Stimulated activated CD8-positive, alpha-beta memory T cell treated with anti-CD3 and anti-CD28 coated beads, Interleukin-7, amount 100 ng/mL, for 1 hour (primary cell): ENCODE results near the gene ANKS1B.

Experiments used
- DNase-seq, 2 donors: peaks; one replicate each; pipeline ENCODE4 v3.0.0-alpha.2; 2020; ENCODE audit warnings: low read depth in 2 of 2

ANKS1B gene

DNA sequence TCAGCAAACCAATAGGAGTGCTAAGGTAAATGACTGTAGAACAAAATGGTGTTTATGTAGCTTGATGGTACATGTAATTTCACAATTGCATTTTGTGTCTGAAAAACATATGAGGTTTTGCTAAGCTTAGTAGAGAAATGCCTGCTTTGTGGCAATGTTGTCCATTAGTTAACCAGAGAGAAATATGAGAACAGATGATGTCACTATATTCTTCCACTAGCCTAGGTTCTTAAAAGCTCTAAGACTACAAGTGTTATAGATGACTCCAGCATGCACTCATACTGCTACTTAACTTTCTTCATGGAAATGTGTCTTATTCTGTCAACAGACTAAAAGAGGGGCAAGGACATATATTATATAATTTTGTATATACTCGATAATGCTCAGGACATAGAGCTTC lies 1030.2 kb downstream of the ANKS1B start:
- DNase-seq = no peak

DNA sequence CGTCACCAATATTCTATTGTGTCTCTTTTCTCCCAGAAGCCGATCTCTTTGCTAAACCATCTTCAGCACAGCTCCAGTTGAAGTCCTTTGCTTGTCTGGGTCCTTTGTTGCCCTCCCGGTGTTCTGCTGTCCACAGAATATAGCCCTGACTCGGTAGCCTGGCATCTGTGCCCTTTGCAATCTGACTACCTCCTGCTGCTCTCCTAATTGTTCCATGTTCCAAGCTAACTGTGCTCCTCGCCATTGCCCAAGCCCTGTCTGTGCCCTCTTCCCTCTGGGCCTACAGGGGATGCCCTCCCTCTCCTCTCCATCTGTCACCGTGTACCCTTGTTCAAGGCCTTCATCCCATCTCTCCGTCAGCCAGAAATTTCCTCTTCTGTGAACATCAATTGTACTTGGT lies 1033.3 kb downstream of the ANKS1B start:
- no peak for DNase-seq

DNA sequence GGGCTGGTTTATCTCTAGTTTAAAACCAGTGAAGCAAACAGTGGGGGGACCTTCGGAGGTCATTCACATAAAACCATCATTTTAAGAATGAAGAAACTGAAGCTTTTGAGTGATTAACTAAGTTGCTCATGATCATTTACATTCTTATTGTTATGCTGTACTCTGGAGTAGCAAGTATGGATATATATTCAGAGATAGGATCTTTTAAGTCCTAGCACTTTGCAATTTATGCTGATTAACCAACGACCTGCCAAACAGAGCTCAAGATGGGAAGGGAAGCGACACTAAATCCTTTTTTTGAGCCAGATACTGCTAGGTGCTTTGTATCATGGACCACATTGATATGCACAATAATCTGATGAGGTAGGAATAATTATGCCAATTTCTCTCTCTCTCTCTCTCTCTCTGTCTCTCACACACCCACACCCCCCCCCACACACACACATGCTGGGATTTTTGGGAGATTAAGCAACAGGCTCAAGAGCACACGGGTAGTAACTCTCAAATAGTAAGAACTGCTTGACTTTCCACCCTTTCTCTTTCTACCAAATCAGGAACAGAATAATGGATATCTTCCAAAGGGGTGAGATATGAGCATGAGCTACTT lies 1036.3 kb downstream of the ANKS1B start:
- DNase-seq = no peak

DNA sequence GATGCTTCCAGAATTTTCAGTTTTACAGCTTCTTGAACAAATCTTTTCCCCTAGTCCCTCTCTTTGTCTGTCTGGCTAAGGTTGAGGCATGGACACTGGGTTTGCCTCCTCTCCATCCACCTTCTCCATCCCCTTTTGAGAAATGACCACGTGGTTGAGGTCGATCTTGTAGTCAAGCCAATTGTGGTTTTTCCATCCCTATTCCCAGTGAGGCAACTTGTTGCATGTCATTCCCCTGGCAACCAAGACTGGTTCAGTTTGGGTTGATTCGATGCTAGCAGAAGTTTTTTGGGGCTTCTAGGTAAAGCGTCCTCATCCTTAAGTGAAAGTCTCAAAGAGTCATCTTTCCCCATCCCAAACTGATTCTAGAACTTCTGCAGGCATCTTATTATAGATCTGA lies 1038.9 kb downstream of the ANKS1B start:
- no peak for DNase-seq

DNA sequence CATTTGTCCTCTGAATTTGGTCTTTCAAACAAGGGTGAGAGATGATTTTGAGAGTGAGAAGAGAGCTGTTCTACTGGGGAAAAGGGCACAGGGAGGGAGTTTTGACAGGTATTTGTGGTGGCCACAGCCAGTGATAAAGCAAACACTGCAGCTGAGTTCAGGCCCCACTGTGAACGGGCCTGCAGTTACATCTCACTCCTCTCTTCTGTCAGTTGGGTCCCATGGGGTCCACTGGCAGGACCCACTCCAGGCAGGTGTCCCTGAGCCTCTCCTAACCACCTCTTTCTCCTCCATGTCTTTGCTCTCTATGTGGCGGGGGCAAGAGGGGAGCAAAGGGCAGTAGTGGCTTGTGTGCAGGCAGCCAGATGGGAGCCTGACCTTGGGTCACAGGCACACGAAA lies 1044.8 kb downstream of the ANKS1B start:
- no peak for DNase-seq

DNA sequence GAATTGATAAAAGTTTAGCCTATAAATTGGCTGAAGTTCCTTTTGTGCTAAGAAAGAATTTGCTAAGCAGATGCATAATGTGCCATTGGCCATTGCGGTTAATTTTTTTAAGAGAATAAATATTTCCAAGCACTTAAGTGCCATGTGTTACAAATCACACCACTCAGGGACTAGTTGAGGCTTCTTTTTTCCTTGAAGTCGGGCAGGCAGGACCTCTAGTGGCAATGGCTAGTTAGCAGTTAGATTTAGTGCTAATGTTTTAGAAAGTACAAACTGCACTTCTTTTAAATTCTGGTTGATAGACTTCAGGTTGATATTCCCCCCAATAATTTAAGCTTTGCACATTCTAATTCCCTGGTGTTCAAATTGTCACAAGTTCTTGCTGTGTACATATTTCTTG lies 1045.4 kb downstream of the ANKS1B start:
- no peak for DNase-seq

DNA sequence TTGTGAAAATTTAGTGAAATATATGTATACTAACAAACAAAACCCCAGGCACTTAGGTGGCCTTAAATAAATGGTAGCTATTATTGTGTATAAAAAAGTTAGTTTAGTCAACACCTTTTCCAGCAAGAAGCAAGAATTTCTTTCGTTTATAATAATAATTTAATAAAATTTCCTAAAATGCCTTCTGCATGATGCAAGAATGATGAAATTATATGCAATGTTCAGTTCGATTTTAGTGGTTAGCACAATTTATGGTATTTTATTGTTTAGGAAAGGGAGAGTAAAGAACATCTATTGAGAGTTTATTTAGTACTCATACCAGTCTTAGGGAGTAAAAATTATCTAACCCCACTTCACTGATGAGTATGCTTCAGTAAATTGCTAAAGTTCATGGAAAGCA lies 1048.9 kb downstream of the ANKS1B start:
- DNase-seq = no peak

DNA sequence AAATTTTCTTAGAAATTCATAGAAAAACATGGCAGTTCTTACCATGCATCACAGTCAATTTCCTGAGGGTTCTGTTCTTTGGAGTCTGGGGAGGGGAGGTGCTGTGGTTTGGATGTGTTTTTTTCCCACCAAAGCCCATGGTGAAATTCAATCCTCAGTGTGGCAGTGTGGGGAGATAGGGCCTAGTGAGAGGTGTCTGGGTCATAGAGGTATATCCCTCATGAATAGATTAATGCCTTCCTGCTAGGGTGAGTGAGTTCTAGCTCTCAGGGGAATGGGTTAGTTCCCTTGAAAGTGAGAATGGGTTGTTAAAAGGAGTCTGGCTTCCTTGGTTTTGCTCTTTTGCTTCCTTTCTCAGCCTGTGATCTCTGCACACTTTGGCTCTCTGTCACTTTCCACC lies 1061.9 kb downstream of the ANKS1B start:
- DNase-seq = no peak

DNA sequence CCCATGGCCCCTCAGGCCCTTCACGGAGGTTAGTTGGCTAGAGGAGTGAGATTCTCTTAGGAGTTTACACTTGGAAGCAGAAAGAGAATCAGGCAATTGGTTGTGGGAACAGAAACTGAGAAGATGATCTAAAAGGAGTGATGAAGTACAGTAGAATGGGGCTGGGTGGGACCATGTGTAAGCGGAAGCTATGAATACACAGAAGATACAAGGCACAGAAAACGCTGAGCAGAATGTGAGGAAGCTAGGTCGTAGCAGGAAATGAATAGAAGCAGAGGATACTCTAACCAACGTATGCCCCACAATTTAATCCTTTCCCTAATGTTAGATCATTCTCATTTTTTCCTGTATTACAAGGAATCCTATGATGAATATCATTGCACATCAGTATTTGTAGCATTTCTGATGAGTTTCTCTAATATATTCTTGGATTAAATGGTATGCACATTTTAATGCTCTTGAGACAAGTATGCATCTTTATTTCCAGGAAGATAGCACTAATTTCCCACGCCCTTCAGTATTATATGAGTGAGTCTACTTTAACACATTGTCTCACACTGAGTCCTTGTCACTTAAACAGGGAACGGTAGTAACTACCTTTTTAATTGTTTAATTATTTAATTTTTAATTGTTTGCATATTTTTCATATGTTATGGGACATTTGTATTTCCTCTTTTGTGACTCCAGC lies 1066.4 kb downstream of the ANKS1B start:
- DNase-seq = no peak

DNA sequence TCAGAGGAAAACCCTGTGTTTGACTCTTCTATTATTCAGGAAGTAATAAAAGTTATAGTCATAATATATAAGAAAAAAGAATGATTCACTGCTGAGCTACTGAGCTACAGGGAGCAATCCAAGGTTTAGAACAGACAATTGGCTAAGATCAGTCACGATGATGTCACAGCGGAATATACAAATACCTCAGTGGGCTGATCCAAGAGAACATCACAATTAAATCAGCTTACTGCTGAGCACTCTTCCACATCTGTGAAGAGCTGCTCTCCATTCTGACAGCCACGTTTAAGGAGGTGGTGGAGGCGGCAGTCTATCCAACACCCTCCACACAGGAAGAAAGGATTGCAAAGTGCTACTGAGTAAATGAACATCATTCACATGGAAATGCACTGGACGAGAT lies 1068.6 kb downstream of the ANKS1B start:
- DNase-seq = no peak

DNA sequence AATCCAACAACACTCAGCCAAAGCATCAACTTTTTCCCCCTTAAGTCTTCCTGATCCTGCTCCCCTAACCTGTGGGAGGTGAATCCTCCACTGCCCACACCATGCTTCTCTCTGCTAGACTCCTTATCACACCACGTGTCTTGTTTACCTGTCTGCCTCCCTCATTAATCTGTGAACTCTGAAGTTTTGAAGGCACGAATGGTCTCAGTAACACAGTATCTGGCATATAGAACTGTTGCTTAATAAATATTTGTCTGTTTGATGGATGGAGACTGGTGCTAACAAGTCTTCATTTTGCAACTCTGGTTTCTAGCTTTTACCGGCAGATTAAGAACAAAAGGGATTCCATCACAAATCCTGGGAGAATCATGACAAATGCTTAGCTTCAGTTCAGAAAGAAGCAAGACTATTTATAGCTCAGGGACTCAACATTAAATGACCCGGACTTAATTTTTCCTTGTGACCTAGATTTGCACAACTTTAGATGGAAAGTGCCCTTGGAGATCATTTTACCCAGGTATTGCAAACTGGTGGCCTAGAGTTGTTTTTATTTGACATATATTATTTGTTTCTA lies 1072.2 kb downstream of the ANKS1B start:
- DNase-seq = no peak

DNA sequence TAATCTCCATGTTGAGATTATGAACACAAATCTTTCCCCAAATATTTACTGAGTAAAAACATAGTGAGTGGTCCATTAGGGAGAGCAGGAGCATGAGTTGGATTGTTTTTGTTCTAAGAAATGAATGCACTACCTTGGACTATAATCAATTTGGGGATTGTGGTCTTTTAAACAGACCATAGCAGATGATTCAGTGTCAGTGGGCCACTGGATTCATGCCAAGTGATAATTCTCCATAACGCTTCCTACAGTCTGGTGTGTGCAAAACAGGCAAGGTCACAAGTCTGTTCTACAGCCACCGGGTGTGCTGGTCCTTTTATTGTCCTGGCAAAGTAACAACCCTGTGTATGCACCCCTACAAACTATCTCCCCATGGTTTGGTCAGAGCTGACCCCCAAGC lies 1073.3 kb downstream of the ANKS1B start:
- no peak for DNase-seq

DNA sequence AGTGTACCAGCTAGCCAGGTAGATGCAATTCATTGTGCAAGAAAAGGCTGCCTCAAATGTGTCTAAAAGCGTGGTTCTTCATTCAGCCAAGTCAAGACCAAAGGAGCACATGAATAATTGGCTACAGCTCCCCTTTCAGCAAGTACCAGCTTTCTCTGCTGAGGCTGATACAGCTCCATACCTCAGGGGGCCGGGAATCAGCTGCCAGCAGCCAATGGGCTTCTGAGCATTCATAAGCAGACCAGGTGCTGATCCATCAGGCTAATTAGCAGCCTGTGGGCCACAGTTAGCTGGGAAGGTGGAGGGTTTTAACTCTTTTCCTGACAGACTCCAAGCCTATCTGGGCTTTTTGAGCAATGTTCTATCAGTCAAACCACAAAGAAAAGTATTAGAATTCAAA lies 1075.0 kb downstream of the ANKS1B start:
- no peak for DNase-seq

DNA sequence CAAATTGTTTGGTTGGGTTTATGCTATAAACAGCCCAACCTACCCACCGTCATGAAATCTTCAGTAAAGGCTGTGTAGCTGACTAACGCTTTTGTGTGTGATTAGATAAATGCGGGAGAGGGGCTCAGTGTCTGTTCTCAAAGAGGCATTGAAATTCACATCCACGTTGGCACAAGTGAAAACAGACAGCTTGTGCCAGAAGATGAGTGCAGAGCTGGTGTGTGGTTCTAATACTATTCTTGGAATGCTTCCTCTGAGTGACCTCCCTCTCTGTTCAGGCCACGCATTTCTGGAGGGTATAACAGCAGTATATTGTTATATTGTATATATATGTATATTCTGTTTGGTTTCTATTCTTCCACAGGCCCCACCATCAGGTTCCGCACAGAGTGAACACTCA lies 1075.9 kb downstream of the ANKS1B start:
- no peak for DNase-seq

DNA sequence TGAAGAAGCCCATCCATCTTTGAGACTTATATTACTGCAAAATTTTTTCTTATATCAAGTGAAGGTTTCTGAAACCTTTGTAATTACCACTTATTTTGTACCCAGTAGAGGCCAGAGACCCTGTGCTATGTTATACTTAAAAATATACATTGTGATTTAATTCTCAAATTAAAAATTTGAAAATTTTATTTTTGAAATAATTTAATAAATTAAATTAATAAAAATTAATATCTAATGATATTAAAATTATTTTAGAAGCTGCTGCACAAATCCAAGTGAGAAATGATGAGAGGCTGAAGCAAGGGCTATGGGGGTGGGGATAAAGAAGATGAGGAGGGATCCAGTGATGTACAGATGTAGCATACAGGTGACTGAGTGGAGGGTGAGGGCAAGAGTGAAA lies 1080.9 kb downstream of the ANKS1B start:
- no peak for DNase-seq

DNA sequence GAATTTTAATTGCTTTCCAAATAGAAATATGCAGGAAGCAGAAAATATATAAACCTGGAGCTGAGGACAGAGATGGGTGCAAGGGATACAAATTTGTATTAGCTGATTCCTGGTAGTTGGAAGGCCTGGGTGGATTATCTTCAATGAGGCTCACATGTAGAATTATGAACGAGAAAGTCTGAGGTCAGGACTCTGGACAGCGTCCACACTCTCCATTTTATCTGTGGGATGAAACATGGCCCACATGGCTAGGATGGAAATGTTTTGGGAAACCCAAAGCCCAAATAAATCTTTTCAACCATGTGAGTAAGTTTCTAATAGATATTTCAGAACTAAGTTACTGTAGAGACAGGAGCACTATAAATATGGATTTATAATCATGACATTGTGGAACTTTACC lies 1083.5 kb downstream of the ANKS1B start:
- DNase-seq = no peak

DNA sequence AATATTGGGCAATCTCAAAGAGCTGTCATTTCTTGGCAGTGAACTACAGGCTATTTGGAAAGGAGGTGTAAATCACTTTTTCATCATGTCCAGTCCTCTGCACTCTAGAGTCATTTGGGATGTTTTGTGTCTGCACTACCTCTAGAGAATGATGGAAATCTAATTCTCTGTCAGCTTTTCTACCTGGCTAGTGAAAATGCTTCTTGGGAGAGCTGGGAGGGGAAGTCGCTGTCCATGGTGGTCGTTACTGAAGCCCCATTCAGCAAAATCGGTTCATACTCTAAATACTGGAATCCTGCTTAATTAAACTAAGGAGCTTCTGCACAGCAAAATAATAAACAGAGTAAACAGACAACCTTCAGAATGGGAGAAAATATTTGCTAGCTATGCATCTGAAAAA lies 1087.8 kb downstream of the ANKS1B start:
- DNase-seq = no peak

DNA sequence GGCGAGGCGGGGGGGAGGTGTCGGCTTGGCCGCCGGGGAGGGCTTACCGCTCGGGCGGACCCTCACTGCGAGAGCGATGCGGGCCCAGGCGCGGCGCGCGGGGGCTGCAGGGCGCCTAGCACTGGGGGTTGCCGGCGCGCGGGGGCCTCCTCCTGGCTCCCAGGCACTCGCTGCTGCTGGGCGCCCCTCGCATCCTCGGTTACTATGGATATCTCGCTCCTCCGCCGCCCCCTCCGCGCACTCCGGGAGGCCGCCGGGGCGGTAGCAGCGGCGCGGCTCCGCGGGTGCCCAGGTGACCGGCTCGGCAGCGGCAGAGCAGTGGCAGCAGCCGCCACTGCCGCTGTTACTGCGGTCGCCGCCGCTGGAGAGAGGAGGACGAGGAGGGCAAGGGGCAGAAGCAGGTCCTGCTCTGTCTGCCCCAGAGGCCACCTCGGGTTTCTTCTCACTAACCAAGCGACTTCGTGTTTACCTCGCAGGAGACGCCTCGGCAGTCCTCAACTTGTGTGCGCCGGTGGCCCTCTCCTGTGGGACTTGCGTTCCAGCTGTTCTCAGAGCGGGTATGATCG lies 1089.6 kb downstream of the ANKS1B start:
- DNase-seq = no peak

DNA sequence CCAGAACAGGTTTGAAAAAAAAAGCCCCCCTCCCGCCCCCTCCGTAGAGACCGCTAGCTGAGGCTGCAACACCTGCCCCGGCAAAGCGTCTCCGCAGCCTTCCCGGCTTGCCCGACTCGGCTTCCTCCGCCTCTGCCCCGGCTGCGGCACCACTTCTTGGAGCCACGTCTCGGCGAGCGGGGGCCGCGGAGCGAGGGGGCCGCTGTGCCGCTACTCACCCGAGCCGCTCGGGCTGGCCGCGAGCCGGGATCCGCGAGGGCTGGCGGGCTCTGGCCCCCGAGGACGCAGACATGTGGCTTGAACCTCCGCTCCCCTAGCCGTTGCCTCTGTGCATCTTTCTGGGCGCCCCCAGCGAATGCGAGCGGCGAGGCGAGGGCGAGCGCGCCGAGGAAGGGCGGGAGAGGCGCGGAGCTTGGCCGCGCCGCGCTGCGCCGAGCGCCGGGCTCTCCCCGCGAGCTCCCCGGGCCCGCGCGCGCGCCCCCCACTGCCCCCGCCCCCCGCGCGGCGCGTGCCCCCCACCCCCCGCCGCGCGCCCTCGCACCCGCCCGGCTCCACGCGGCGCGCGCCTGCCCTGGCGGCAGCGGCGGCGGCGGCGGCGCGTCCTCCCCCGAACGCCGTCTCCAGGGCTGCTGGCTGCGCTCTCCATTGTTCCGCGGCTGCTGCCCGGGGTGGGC lies 1090.2 kb downstream of the ANKS1B start:
- no peak for DNase-seq

DNA sequence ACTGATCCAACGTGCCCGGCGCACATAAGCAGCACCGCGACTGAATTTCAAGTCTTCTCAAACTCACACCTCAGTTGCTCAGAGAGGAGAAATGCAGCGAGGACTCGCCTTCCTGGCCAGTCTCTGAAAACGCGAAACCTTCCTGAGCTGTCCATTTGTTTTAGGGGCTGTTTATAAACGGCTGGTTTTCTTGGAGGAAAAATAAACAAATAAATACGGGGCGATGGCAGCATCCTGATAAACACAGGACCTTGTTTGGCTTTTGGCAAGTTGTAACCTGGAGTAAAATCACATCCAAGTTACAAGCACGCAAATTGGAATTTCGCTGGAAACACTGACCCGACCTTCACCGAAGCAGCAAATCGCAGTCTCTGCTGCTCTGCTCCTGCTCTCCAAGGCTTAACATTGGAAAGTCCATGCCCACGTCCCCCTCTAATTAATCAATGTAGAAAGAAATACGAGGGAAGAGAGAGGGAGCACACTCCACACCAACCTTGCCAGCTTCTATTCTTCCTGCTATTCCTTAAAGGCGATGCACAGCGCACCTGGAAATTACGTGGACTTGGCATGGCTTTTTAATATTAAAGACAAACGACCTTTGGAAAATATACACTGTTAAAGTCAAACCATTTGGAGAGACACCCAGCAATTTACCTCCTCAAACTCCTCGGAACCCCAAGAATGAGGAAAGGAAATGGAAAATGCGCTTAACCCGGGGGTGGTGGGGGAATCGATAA lies 1090.9 kb downstream of the ANKS1B start:
- DNase-seq = no peak

DNA sequence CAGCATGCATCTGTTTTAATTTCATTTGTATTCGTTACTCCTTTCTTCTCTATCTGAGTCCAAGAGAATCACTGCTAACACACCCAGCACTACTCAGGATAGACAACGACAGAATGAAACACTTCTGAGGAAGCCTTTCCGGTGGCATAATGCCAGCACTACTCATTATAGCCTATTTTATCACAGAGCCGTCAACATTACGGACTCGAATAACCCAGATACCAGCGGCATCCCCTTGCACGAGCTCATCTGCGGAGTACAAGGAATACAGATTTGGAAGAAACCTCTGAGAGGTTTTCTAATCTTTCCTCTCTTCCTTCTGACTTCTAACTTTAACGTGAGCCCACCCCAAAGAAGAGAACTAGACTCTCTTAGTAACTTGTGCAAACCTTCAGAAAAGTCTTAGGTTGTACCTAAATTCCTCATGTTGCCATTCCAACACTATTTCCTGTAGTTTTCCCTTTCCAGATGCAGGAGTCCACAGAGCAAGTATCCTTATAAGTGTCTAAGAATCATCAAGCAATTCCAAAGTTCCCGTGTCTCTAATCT lies 1091.5 kb downstream of the ANKS1B start:
- no peak for DNase-seq

DNA sequence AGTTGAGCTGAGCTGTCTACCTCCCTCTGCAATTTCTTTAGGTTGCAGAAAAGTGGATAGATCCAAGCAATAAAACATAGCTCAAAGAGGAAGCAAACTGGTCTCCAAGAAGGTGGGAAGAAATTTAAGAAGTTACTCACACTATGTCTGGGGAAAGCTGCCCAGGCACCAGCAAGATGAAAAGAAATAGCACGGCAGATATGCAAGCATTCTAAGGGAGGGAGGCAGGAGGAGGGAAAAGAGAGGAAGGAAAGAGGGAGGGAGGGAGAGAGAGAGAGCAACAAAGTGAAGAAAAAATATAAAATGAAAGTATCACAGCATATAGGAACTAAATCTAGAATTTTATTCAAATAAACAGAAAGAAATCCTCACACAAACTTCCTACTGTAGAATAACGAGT lies 1099.0 kb downstream of the ANKS1B start:
- DNase-seq = no peak
